Measurements from ENCODE around the gene PPP1R8. TPM values are rescaled to one million over a fixed set of nuclear protein-coding genes. Genes with fewer than 3 reads are reported as not detected.

Gene PPP1R8
- total RNA-seq, 2 donors from 2014 or later = 41.0 to 57.9 TPM

GRCh38 chr1:27886744-27887143, 56.2 kb downstream of the PPP1R8 start:
- H3K4me1 Mint-ChIP-seq = peaks cover 51% of the 10 kb centered on the region
- H3K4me3 Mint-ChIP-seq = peak overlapping the region; percentile 77
- no peaks in the 10 kb centered on the region for H3K27me3 Mint-ChIP-seq
- H3K36me3 Mint-ChIP-seq (ENCODE audit: low read depth) = peaks cover 100% of the 10 kb centered on the region
- H3K27ac Mint-ChIP-seq = peak overlapping the region; percentile 89
- no peaks in the 10 kb centered on the region for H3K9me3 Mint-ChIP-seq
- peak; percentile 31 for ATAC-seq (replicated peaks)

GRCh38 chr1:27887215-27888021, 56.8 kb downstream of the PPP1R8 start:
- Mint-ChIP-seq H3K27ac (peak overlapping the region; percentile 89), H3K4me1 (peaks cover 58% of the 10 kb centered on the region), H3K9me3 (no peaks in the 10 kb centered on the region), H3K4me3 (peak overlapping the region; percentile 77), H3K36me3 (ENCODE audit: low read depth) (peaks cover 100% of the 10 kb centered on the region), H3K27me3 (no peaks in the 10 kb centered on the region)
- peak; percentile 68 for ATAC-seq (replicated peaks)

- no peaks in the 10 kb centered on the region for H3K27me3 Mint-ChIP-seq
- H3K4me3 Mint-ChIP-seq = peak overlapping the region; percentile 25
- no peak for ATAC-seq (replicated peaks)
- no peaks in the 10 kb centered on the region for H3K9me3 Mint-ChIP-seq
- H3K36me3 Mint-ChIP-seq (ENCODE audit: low read depth) = peaks cover 100% of the 10 kb centered on the region
- H3K27ac Mint-ChIP-seq = peak overlapping the region; percentile 28
- H3K4me1 Mint-ChIP-seq = peaks cover 57% of the 10 kb centered on the region
These were observed 58.9 kb downstream of the PPP1R8 start for GRCh38 chr1:27889506-27889905.

GRCh38 chr1:27891196-27891889, 60.8 kb downstream of the PPP1R8 start:
- Mint-ChIP-seq H3K36me3 (ENCODE audit: low read depth) (peaks cover 100% of the 10 kb centered on the region), H3K4me1 (peaks cover 50% of the 10 kb centered on the region), H3K4me3 (peak overlapping the region; percentile 69), H3K9me3 (no peaks in the 10 kb centered on the region), H3K27me3 (no peaks in the 10 kb centered on the region), H3K27ac (peak overlapping the region; percentile 84)
- peak; percentile 68 for ATAC-seq (replicated peaks)

- Mint-ChIP-seq H3K27ac (peak overlapping the region; percentile 57), H3K9me3 (no peaks in the 10 kb centered on the region), H3K4me3 (no peak overlapping the region), H3K36me3 (ENCODE audit: low read depth) (peaks cover 99% of the 10 kb centered on the region), H3K27me3 (no peaks in the 10 kb centered on the region), H3K4me1 (peaks cover 32% of the 10 kb centered on the region)
- no peak for ATAC-seq (replicated peaks)
These were observed 63.9 kb downstream of the PPP1R8 start for GRCh38 chr1:27894521-27894920.

Other genes starting within 250 kb of the PPP1R8 start
- 10 to 100 TPM; 13.3 to 22.3 TPM for gene AHDC1, start 226.6 kb upstream of the PPP1R8 start, total RNA-seq
- 1 to 10 TPM in 1 of 2 donors, not detected in 1; 1.2 TPM for gene FGR, start 195.6 kb upstream of the PPP1R8 start, total RNA-seq
- gene IFI6, start 158.6 kb upstream of the PPP1R8 start, total RNA-seq = 10 to 100 TPM; 32.3 to 43.7 TPM
- 1 to 10 TPM; 6.4 to 8.4 TPM for gene FAM76A, start 104.8 kb upstream of the PPP1R8 start, total RNA-seq
- gene STX12, start 57.6 kb upstream of the PPP1R8 start, total RNA-seq = 10 to 100 TPM; 39.1 to 50.7 TPM
- gene THEMIS2, start 41.8 kb downstream of the PPP1R8 start, total RNA-seq = 10 to 100 TPM; 32.0 to 62.8 TPM
- 10 to 100 TPM; 88.9 to 98.6 TPM for gene RPA2, start 83.8 kb downstream of the PPP1R8 start, total RNA-seq
- gene SMPDL3B, start 104.2 kb downstream of the PPP1R8 start, total RNA-seq = under 1 TPM; 0.28 to 0.45 TPM
- 10 to 100 TPM in 1 of 2 donors, 1 to 10 TPM in 1; 8.4 to 12.2 TPM for gene XKR8, start 129.2 kb downstream of the PPP1R8 start, total RNA-seq

Data from activated T-helper 17 cell treated with anti-CD3 and anti-CD28 coated beads, Interleukin-2, amount 50 U/mL, for 72 hours (primary cell).